MG63 (cell line): ENCODE results near the gene KRT35. TPM values are rescaled to one million over a fixed set of nuclear protein-coding genes. Genes with fewer than 3 reads are reported as not detected.

ENCODE experiments used
- DNase-seq: peaks from one replicate; pipeline ENCODE4 v3.0.0-alpha.2; 2020
- H3K27me3 ChIP-seq: fragments of 250-450 bp; sonication (Bioruptor Pico); 2 replicates; pipeline ENCODE4 v1.5.1; 2020; ENCODE audit warnings: mild to moderate bottlenecking, moderate library complexity
- H3K36me3 ChIP-seq: fragments of 250-450 bp; sonication (Bioruptor Pico); 2 replicates; pipeline ENCODE4 v1.5.1; 2020; ENCODE audit warnings: mild to moderate bottlenecking, moderate library complexity
- H3K4me3 ChIP-seq: fragments of 250-450 bp; sonication (Bioruptor Pico); 2 replicates; pipeline ENCODE4 v1.5.1; 2020; ENCODE audit warnings: mild to moderate bottlenecking, moderate library complexity
- H3K9me3 ChIP-seq: fragments of 250-450 bp; sonication (Bioruptor Pico); 2 replicates; pipeline ENCODE4 v1.5.1; 2020; ENCODE audit warnings: mild to moderate bottlenecking, moderate library complexity
- total RNA-seq: library from RNA; depleted of rRNA; stranded (reverse); fragments of >200 nt; shearing (Covaris generic); gene quantifications from 2 replicates; pipeline ENCODE4 v1.2.3, GENCODE V29; 2014; ENCODE audit warnings: low replicate concordance

Gene KRT35
- total RNA-seq, 1 experiment from 2014 or later: 0.33 TPM

GRCh38 chr17:41498276-41498675, 17.3 kb upstream of the KRT35 start:
- Histone ChIP-seq H3K36me3 (no peaks in the 10 kb centered on the region), H3K4me3 (no peak overlapping the region), H3K27me3 (no peaks in the 10 kb centered on the region), H3K9me3 (no peaks in the 10 kb centered on the region)
- no peak for DNase-seq

GRCh38 chr17:41496803-41497484, 16.0 kb upstream of the KRT35 start:
- peak; percentile 95 for DNase-seq
- no peaks in the 10 kb centered on the region for H3K36me3 ChIP-seq
- H3K27me3 ChIP-seq: no peaks in the 10 kb centered on the region
- no peak overlapping the region for H3K4me3 ChIP-seq
- no peaks in the 10 kb centered on the region for H3K9me3 ChIP-seq

GRCh38 chr17:41494524-41494923, 13.6 kb upstream of the KRT35 start:
- Histone ChIP-seq H3K27me3 (no peaks in the 10 kb centered on the region), H3K4me3 (no peak overlapping the region), H3K36me3 (no peaks in the 10 kb centered on the region), H3K9me3 (no peaks in the 10 kb centered on the region)
- peak; percentile 51 for DNase-seq

- Histone ChIP-seq H3K9me3 (no peaks in the 10 kb centered on the region), H3K4me3 (no peak overlapping the region), H3K36me3 (no peaks in the 10 kb centered on the region), H3K27me3 (no peaks in the 10 kb centered on the region)
- DNase-seq: peak; percentile 41
These were observed 11.8 kb upstream of the KRT35 start for GRCh38 chr17:41492771-41493170.

GRCh38 chr17:41492351-41492750, 11.4 kb upstream of the KRT35 start:
- Histone ChIP-seq H3K27me3 (no peaks in the 10 kb centered on the region), H3K4me3 (no peak overlapping the region), H3K36me3 (no peaks in the 10 kb centered on the region), H3K9me3 (no peaks in the 10 kb centered on the region)
- no peak for DNase-seq

- H3K9me3 ChIP-seq: no peaks in the 10 kb centered on the region
- H3K27me3 ChIP-seq: no peaks in the 10 kb centered on the region
- no peak overlapping the region for H3K4me3 ChIP-seq
- H3K36me3 ChIP-seq: no peaks in the 10 kb centered on the region
- DNase-seq: no peak
These were observed 10.5 kb upstream of the KRT35 start for GRCh38 chr17:41491476-41491875.

- Histone ChIP-seq H3K27me3 (no peaks in the 10 kb centered on the region), H3K4me3 (no peak overlapping the region), H3K36me3 (no peaks in the 10 kb centered on the region), H3K9me3 (no peaks in the 10 kb centered on the region)
- DNase-seq: no peak
These were observed 9.3 kb upstream of the KRT35 start for GRCh38 chr17:41490000-41490990.

- Histone ChIP-seq H3K4me3 (no peak within 1 kb of the TSS), H3K27me3 (no peaks in the 10 kb centered on the region), H3K36me3 (no peaks in the 10 kb centered on the region), H3K9me3 (no peaks in the 10 kb centered on the region)
- DNase-seq: no peak
These were observed 8.6 kb upstream of the KRT35 start, which contains the start of gene KRT36 for GRCh38 chr17:41489531-41489930. Gene KRT36, minus strand, starts transcription at chr17:41489910. Its CDS starts 46 bp downstream, at chr17:41489864.

GRCh38 chr17:41486809-41487530, 6.0 kb upstream of the KRT35 start:
- Histone ChIP-seq H3K4me3 (no peak overlapping the region), H3K36me3 (no peaks in the 10 kb centered on the region), H3K9me3 (no peaks in the 10 kb centered on the region), H3K27me3 (no peaks in the 10 kb centered on the region)
- DNase-seq: no peak

- H3K4me3 ChIP-seq: no peak overlapping the region
- H3K36me3 ChIP-seq: no peaks in the 10 kb centered on the region
- DNase-seq: no peak
- H3K9me3 ChIP-seq: no peaks in the 10 kb centered on the region
- H3K27me3 ChIP-seq: no peaks in the 10 kb centered on the region
These were observed 5.4 kb upstream of the KRT35 start for GRCh38 chr17:41486316-41486715.

- Histone ChIP-seq H3K9me3 (no peaks in the 10 kb centered on the region), H3K27me3 (no peaks in the 10 kb centered on the region), H3K36me3 (no peaks in the 10 kb centered on the region), H3K4me3 (no peak overlapping the region)
- DNase-seq: no peak
These were observed 4.3 kb upstream of the KRT35 start for GRCh38 chr17:41484920-41485904.

- DNase-seq: no peak
- H3K4me3 ChIP-seq: no peak overlapping the region
- H3K27me3 ChIP-seq: no peaks in the 10 kb centered on the region
- no peaks in the 10 kb centered on the region for H3K9me3 ChIP-seq
- H3K36me3 ChIP-seq: no peaks in the 10 kb centered on the region
These were observed 3.3 kb upstream of the KRT35 start for GRCh38 chr17:41483991-41484826.

- no peak for DNase-seq
- H3K36me3 ChIP-seq: no peaks in the 10 kb centered on the region
These were observed 2.6 kb upstream of the KRT35 start for GRCh38 chr17:41483531-41483930.

GRCh38 chr17:41480581-41480980, 370 bp downstream of the KRT35 start:
- Histone ChIP-seq H3K9me3 (no peaks in the 10 kb centered on the region), H3K4me3 (no peak overlapping the region), H3K36me3 (no peaks in the 10 kb centered on the region), H3K27me3 (no peaks in the 10 kb centered on the region)
- DNase-seq: no peak

More at GRCh38 chr17:41483531-41483930, 2.6 kb upstream of the KRT35 start:
- no peaks in the 10 kb centered on the region for H3K9me3 ChIP-seq
- H3K27me3 ChIP-seq: no peaks in the 10 kb centered on the region
- H3K4me3 ChIP-seq: no peak overlapping the region

- no peaks in the 10 kb centered on the region for H3K9me3 ChIP-seq
- H3K4me3 ChIP-seq: no peak overlapping the region
- no peak for DNase-seq
- H3K27me3 ChIP-seq: no peaks in the 10 kb centered on the region
- H3K36me3 ChIP-seq: no peaks in the 10 kb centered on the region
These were observed 815 bp downstream of the KRT35 start for GRCh38 chr17:41480136-41480535.
